ENCODE data around the gene PARD3B.

The PARD3B gene

GRCh38 chr2:205321231-205321630 is 776.0 kb downstream of the PARD3B start:
- TF ChIP-seq POLR2AphosphoS5 (IDR thresholded peaks at IDR 0.05; ENCODE audit: low read depth, low read length), result no peak
- no peak for TF ChIP-seq POLR2A (IDR thresholded peaks at IDR 0.05; ENCODE audit: low read depth, low read length)
- TF ChIP-seq PAX5 (IDR thresholded peaks at IDR 0.05; ENCODE audit: insufficient read depth, low read length, severe bottlenecking), result no peak
- TF ChIP-seq POU2F2 (IDR thresholded peaks at IDR 0.05; ENCODE audit: low read depth, low read length), result no peak
- TF ChIP-seq SPI1 (IDR thresholded peaks at IDR 0.05; ENCODE audit: low read depth, low read length), result no peak
- TF ChIP-seq TAF1 (IDR thresholded peaks at IDR 0.05; ENCODE audit: low read depth, low read length), result no peak
- no peak for DNase-seq (ENCODE audit: insufficient read length, low spot score)
- FAIRE-seq, result no peak

GRCh38 chr2:205323929-205324328 is 778.7 kb downstream of the PARD3B start:
- DNase-seq (ENCODE audit: insufficient read length, low spot score) (no peak), FAIRE-seq (no peak)
- TF ChIP-seq TAF1 (IDR thresholded peaks at IDR 0.05; ENCODE audit: low read depth, low read length) (no peak), POLR2A (IDR thresholded peaks at IDR 0.05; ENCODE audit: low read depth, low read length) (no peak), SPI1 (IDR thresholded peaks at IDR 0.05; ENCODE audit: low read depth, low read length) (no peak), POLR2AphosphoS5 (IDR thresholded peaks at IDR 0.05; ENCODE audit: low read depth, low read length) (no peak), PAX5 (IDR thresholded peaks at IDR 0.05; ENCODE audit: insufficient read depth, low read length, severe bottlenecking) (no peak), POU2F2 (IDR thresholded peaks at IDR 0.05; ENCODE audit: low read depth, low read length) (no peak)

DNA sequence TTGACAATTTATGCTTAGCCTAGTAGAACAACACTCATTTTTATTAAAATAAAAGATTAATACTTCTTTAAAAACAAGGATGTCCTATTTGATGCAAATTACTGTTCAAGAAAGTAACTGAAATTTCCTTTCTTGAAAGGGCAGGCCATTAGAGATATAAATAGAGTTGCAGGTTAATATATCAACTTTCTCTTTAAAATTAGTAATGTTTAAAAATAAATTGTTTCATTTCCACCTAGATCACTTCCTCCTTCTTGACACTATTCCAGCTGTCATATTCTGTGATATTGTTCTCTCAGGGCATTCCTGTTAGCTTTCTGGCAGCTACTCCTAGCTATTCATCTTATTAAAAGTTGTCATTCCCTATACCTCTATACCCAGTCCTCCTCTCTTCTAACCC is 779.1 kb downstream of the PARD3B start:
- TF ChIP-seq SPI1 (IDR thresholded peaks at IDR 0.05; ENCODE audit: low read depth, low read length) (no peak), POLR2A (IDR thresholded peaks at IDR 0.05; ENCODE audit: low read depth, low read length) (no peak)
- FAIRE-seq, result no peak
- no peak for DNase-seq (ENCODE audit: insufficient read length, low spot score)

DNA sequence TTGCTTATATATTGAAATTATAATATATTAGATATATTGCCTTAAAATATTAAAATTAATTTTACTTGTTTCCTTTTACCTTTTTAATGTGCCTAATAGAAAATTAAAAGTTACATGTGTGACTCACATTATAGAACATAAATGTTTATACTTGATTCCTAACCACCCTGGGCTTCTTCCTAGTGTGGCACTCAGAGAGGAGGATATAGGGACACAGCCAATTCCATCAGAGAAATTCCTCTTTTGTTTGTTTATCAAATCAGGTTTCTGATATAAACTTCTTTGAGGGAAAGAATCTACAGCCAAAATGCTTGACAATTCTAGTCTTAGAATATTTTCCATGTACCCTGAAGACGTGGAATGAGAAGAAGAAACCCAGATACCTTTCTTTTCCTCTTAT is 788.1 kb downstream of the PARD3B start:
- no peak for DNase-seq (ENCODE audit: insufficient read length, low spot score)
- FAIRE-seq, result no peak
- TF ChIP-seq POLR2AphosphoS5 (IDR thresholded peaks at IDR 0.05; ENCODE audit: low read depth, low read length) (no peak), SPI1 (IDR thresholded peaks at IDR 0.05; ENCODE audit: low read depth, low read length) (no peak), POU2F2 (IDR thresholded peaks at IDR 0.05; ENCODE audit: low read depth, low read length) (no peak), POLR2A (IDR thresholded peaks at IDR 0.05; ENCODE audit: low read depth, low read length) (no peak), TAF1 (IDR thresholded peaks at IDR 0.05; ENCODE audit: low read depth, low read length) (no peak), PAX5 (IDR thresholded peaks at IDR 0.05; ENCODE audit: insufficient read depth, low read length, severe bottlenecking) (no peak)

GRCh38 chr2:205337274-205337673 is 792.0 kb downstream of the PARD3B start:
- TF ChIP-seq POLR2AphosphoS5 (IDR thresholded peaks at IDR 0.05; ENCODE audit: low read depth, low read length) (no peak), TAF1 (IDR thresholded peaks at IDR 0.05; ENCODE audit: low read depth, low read length) (no peak), POU2F2 (IDR thresholded peaks at IDR 0.05; ENCODE audit: low read depth, low read length) (no peak), PAX5 (IDR thresholded peaks at IDR 0.05; ENCODE audit: insufficient read depth, low read length, severe bottlenecking) (no peak), SPI1 (IDR thresholded peaks at IDR 0.05; ENCODE audit: low read depth, low read length) (no peak), POLR2A (IDR thresholded peaks at IDR 0.05; ENCODE audit: low read depth, low read length) (no peak)
- DNase-seq (ENCODE audit: insufficient read length, low spot score) (no peak), FAIRE-seq (no peak)

DNA sequence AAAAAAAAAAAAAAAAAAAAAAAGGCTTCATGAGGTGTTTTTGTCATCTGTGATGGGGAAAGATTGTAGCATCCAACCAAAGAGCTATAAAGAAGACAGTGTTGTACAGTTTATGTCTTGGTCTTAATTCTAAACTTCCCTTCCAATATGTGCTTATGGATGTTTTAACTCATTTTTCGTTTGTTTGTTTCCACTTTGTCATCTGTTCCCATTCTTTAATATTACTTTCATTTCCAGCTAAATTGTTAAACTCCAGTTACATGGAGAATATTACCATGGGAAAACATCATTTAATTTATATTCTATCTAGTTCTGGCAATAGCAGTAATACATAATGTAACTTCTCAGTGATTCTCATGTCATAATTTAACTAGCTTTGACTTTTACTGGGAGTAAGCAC is 792.9 kb downstream of the PARD3B start:
- DNase-seq (ENCODE audit: insufficient read length, low spot score), result no peak
- no peak for TF ChIP-seq POLR2AphosphoS5 (IDR thresholded peaks at IDR 0.05; ENCODE audit: low read depth, low read length)
- TF ChIP-seq PAX5 (IDR thresholded peaks at IDR 0.05; ENCODE audit: insufficient read depth, low read length, severe bottlenecking), result no peak
- TF ChIP-seq POU2F2 (IDR thresholded peaks at IDR 0.05; ENCODE audit: low read depth, low read length), result no peak
- no peak for TF ChIP-seq TAF1 (IDR thresholded peaks at IDR 0.05; ENCODE audit: low read depth, low read length)
- TF ChIP-seq SPI1 (IDR thresholded peaks at IDR 0.05; ENCODE audit: low read depth, low read length), result no peak
- no peak for TF ChIP-seq POLR2A (IDR thresholded peaks at IDR 0.05; ENCODE audit: low read depth, low read length)
- no peak for FAIRE-seq

- DNase-seq (ENCODE audit: insufficient read length, low spot score) (no peak), FAIRE-seq (no peak)
- TF ChIP-seq POU2F2 (IDR thresholded peaks at IDR 0.05; ENCODE audit: low read depth, low read length), result no peak
- TF ChIP-seq POLR2A (IDR thresholded peaks at IDR 0.05; ENCODE audit: low read depth, low read length), result no peak
- TF ChIP-seq POLR2AphosphoS5 (IDR thresholded peaks at IDR 0.05; ENCODE audit: low read depth, low read length), result no peak
- no peak for TF ChIP-seq TAF1 (IDR thresholded peaks at IDR 0.05; ENCODE audit: low read depth, low read length)
- TF ChIP-seq SPI1 (IDR thresholded peaks at IDR 0.05; ENCODE audit: low read depth, low read length), result no peak
- TF ChIP-seq PAX5 (IDR thresholded peaks at IDR 0.05; ENCODE audit: insufficient read depth, low read length, severe bottlenecking), result no peak
These were observed 797.8 kb downstream of the PARD3B start for GRCh38 chr2:205343103-205343502.

DNA sequence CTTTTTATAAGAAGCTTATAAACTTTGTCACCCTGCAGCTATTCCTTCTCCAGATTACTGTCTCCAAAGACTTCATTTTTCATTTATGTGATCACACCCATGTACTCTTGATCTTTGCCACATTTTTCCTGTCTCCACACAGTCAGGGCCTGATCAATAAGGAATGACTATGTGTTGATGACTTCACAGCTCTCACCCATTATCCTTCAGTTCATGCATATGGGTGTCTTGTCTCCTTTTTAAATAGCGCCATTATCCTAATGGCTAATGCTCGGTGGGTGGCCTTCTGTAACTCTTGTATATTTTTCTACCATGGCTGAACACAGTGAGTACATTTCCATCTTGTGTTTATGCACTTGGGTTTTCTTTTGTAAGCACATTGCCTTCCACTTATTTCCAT is 801.4 kb downstream of the PARD3B start:
- no peak for DNase-seq (ENCODE audit: insufficient read length, low spot score)
- FAIRE-seq, result no peak
- TF ChIP-seq TAF1 (IDR thresholded peaks at IDR 0.05; ENCODE audit: low read depth, low read length) (no peak), POU2F2 (IDR thresholded peaks at IDR 0.05; ENCODE audit: low read depth, low read length) (no peak), POLR2AphosphoS5 (IDR thresholded peaks at IDR 0.05; ENCODE audit: low read depth, low read length) (no peak), PAX5 (IDR thresholded peaks at IDR 0.05; ENCODE audit: insufficient read depth, low read length, severe bottlenecking) (no peak), SPI1 (IDR thresholded peaks at IDR 0.05; ENCODE audit: low read depth, low read length) (no peak), POLR2A (IDR thresholded peaks at IDR 0.05; ENCODE audit: low read depth, low read length) (no peak)

- FAIRE-seq (no peak), DNase-seq (ENCODE audit: insufficient read length, low spot score) (no peak)
- TF ChIP-seq POU2F2 (IDR thresholded peaks at IDR 0.05; ENCODE audit: low read depth, low read length) (no peak), SPI1 (IDR thresholded peaks at IDR 0.05; ENCODE audit: low read depth, low read length) (no peak), PAX5 (IDR thresholded peaks at IDR 0.05; ENCODE audit: insufficient read depth, low read length, severe bottlenecking) (no peak), POLR2A (IDR thresholded peaks at IDR 0.05; ENCODE audit: low read depth, low read length) (no peak), POLR2AphosphoS5 (IDR thresholded peaks at IDR 0.05; ENCODE audit: low read depth, low read length) (no peak), TAF1 (IDR thresholded peaks at IDR 0.05; ENCODE audit: low read depth, low read length) (no peak)
These were observed 802.6 kb downstream of the PARD3B start for GRCh38 chr2:205347899-205348298.

- DNase-seq (ENCODE audit: insufficient read length, low spot score) (no peak), FAIRE-seq (no peak)
- TF ChIP-seq SPI1 (IDR thresholded peaks at IDR 0.05; ENCODE audit: low read depth, low read length) (no peak), POU2F2 (IDR thresholded peaks at IDR 0.05; ENCODE audit: low read depth, low read length) (no peak), TAF1 (IDR thresholded peaks at IDR 0.05; ENCODE audit: low read depth, low read length) (no peak)
These were observed 806.8 kb downstream of the PARD3B start for GRCh38 chr2:205352094-205352493.

All from GM12891 (cell line).